WI38 (cell line): ENCODE data around the gene INSIG2.
"Not testable (repeated sequence)": the region's sequence is repeated elsewhere in the genome, so short reads cannot be mapped to it uniquely, and the experiment has no call there.

ENCODE experiments used
- H3K4me3 ChIP-seq: 2 replicates; pipeline ENCODE4 v1.5.1; 2011; ENCODE audit warnings: low read depth, mild to moderate bottlenecking, control low read depth, low read length
- CTCF ChIP-seq: IDR thresholded peaks from 2 replicates; pipeline ENCODE4 v1.5.1; 2012; ENCODE audit warnings: low read depth, mild to moderate bottlenecking, control low read depth, low read length

Gene INSIG2

GRCh38 chr2:118090387-118091139, 2.3 kb downstream of the INSIG2 start:
- TF ChIP-seq CTCF: no peak
- no peak overlapping the region for H3K4me3 ChIP-seq

GRCh38 chr2:118091140-118091478, 2.8 kb downstream of the INSIG2 start:
- no peak overlapping the region for H3K4me3 ChIP-seq
- no peak for TF ChIP-seq CTCF

GRCh38 chr2:118091631-118092030, 3.4 kb downstream of the INSIG2 start:
- H3K4me3 ChIP-seq: no peak overlapping the region

GRCh38 chr2:118094102-118094501, 5.8 kb downstream of the INSIG2 start:
- H3K4me3 ChIP-seq: not testable (repeated sequence)

More at GRCh38 chr2:118091631-118092030, 3.4 kb downstream of the INSIG2 start:
- TF ChIP-seq CTCF: no peak

- TF ChIP-seq CTCF: no peak
- H3K4me3 ChIP-seq: no peak overlapping the region
These were observed 6.2 kb downstream of the INSIG2 start for GRCh38 chr2:118094503-118094902.

- TF ChIP-seq CTCF: no peak
- no peak overlapping the region for H3K4me3 ChIP-seq
These were observed 7.3 kb downstream of the INSIG2 start for GRCh38 chr2:118095610-118096009.

GRCh38 chr2:118097657-118098056, 9.4 kb downstream of the INSIG2 start:
- TF ChIP-seq CTCF: no peak
- no peak overlapping the region for H3K4me3 ChIP-seq
